H9 (cell line): ENCODE results near the gene BRINP2. TPM values are rescaled to one million over a fixed set of nuclear protein-coding genes. Genes with fewer than 3 reads are reported as not detected.

ENCODE experiments used
- DNase-seq: peaks from one replicate; pipeline ENCODE4 v3.0.0-alpha.2; 2017
- H2AFZ ChIP-seq: one replicate; pipeline ENCODE4 v1.6.1; 2013; ENCODE audit warnings: mild to moderate bottlenecking, low read length, control low read depth, moderate library complexity
- H2AK5ac ChIP-seq: 2 replicates; pipeline ENCODE4 v1.6.1; 2013; ENCODE audit warnings: low read length, control low read depth, mixed read lengths; ENCODE audit not compliant: insufficient read length
- H2BK120ac ChIP-seq: one replicate; pipeline ENCODE4 v1.6.1; 2013; ENCODE audit warnings: low read depth, mild to moderate bottlenecking, low read length, control low read depth, inconsistent platforms; ENCODE audit not compliant: poor library complexity, severe bottlenecking
- H2BK12ac ChIP-seq: 2 replicates; pipeline ENCODE4 v1.6.1; 2013; ENCODE audit warnings: low read length, control low read depth, mixed read lengths, low read depth; ENCODE audit not compliant: insufficient read length
- H2BK15ac ChIP-seq: 2 replicates; pipeline ENCODE4 v1.6.1; 2013; ENCODE audit warnings: low read depth, low read length, control low read depth
- H2BK20ac ChIP-seq: one replicate; pipeline ENCODE4 v1.6.1; 2013; ENCODE audit warnings: low read depth, mild to moderate bottlenecking, low read length, control low read depth, inconsistent platforms; ENCODE audit not compliant: poor library complexity, severe bottlenecking
- H2BK5ac ChIP-seq: 2 replicates; pipeline ENCODE4 v1.6.1; 2013; ENCODE audit warnings: low read length, control low read depth, mixed read lengths; ENCODE audit not compliant: insufficient read length
- H3K14ac ChIP-seq: 2 replicates; pipeline ENCODE4 v1.6.1; 2013; ENCODE audit warnings: low read length, control low read depth; ENCODE audit not compliant: insufficient read depth
- H3K18ac ChIP-seq: 2 replicates; pipeline ENCODE4 v1.6.1; 2013; ENCODE audit warnings: low read depth, mild to moderate bottlenecking, mixed read lengths, low read length, control low read depth; ENCODE audit not compliant: insufficient read length
- H3K23ac ChIP-seq: 2 replicates; pipeline ENCODE4 v1.6.1; 2013; ENCODE audit warnings: low read length, control low read depth, mixed read lengths, low read depth; ENCODE audit not compliant: insufficient read length
- H3K23me2 ChIP-seq: 2 replicates; pipeline ENCODE4 v1.6.1; 2013; ENCODE audit warnings: low read depth, mild to moderate bottlenecking, mixed read lengths, low read length, control low read depth; ENCODE audit not compliant: insufficient read length, poor library complexity, severe bottlenecking
- H3K27ac ChIP-seq: 2 replicates; pipeline ENCODE4 v1.5.1; 2013; ENCODE audit warnings: low read length, control low read depth, mixed read lengths, low read depth; ENCODE audit not compliant: insufficient read length
- H3K27me3 ChIP-seq: 2 replicates; pipeline ENCODE4 v1.6.1; 2013; ENCODE audit warnings: low read length, control low read depth, inconsistent platforms; ENCODE audit not compliant: insufficient read depth
- H3K4ac ChIP-seq: 2 replicates; pipeline ENCODE4 v1.6.1; 2013; ENCODE audit warnings: low read depth, mild to moderate bottlenecking, control low read depth, inconsistent platforms, low read length, moderate library complexity
- H3K4me1 ChIP-seq: 2 replicates; pipeline ENCODE4 v1.6.1; 2013; ENCODE audit warnings: low read length, control low read depth, inconsistent platforms; ENCODE audit not compliant: insufficient read depth
- H3K4me2 ChIP-seq: 2 replicates; pipeline ENCODE4 v1.6.1; 2013; ENCODE audit warnings: low read length, control low read depth, mixed read lengths; ENCODE audit not compliant: insufficient read length, insufficient read depth
- H3K56ac ChIP-seq: 2 replicates; pipeline ENCODE4 v1.6.1; 2013; ENCODE audit warnings: low read depth, mild to moderate bottlenecking, mixed read lengths, low read length, control low read depth; ENCODE audit not compliant: insufficient read length
- H3K79me1 ChIP-seq: 2 replicates; pipeline ENCODE4 v1.6.1; 2013; ENCODE audit warnings: low read depth, mild to moderate bottlenecking, moderate library complexity, low read length, control low read depth, inconsistent platforms; ENCODE audit not compliant: insufficient read depth, poor library complexity, severe bottlenecking
- H3K79me2 ChIP-seq: 2 replicates; pipeline ENCODE4 v1.6.1; 2013; ENCODE audit warnings: low read length, control low read depth, inconsistent platforms; ENCODE audit not compliant: insufficient read depth
- H3K9ac ChIP-seq: 2 replicates; pipeline ENCODE4 v1.6.1; 2013; ENCODE audit warnings: low read length, control low read depth, mixed read lengths; ENCODE audit not compliant: insufficient read length; ENCODE audit errors: extremely low read depth
- H3K9me3 ChIP-seq: one replicate; pipeline ENCODE4 v1.6.1; 2013; ENCODE audit warnings: low read depth, low read length, inconsistent platforms; ENCODE audit not compliant: control insufficient read depth
- H3T11ph ChIP-seq: one replicate; pipeline ENCODE4 v1.6.1; 2013; ENCODE audit warnings: mild to moderate bottlenecking, low read length, control low read depth, inconsistent platforms
- H4K20me1 ChIP-seq: one replicate; pipeline ENCODE4 v1.6.1; 2013; ENCODE audit not compliant: control insufficient read depth, insufficient read length, insufficient read depth
- H4K5ac ChIP-seq: 2 replicates; pipeline ENCODE4 v1.6.1; 2013; ENCODE audit warnings: low read depth, mild to moderate bottlenecking, mixed read lengths, low read length, control low read depth; ENCODE audit not compliant: insufficient read length
- H4K8ac ChIP-seq: replicated peaks from 2 replicates; pipeline ENCODE4 v1.6.1; 2013; ENCODE audit warnings: low read length, control low read depth, mixed read lengths, low read depth; ENCODE audit not compliant: insufficient read length
- H4K91ac ChIP-seq: 2 replicates; pipeline ENCODE4 v1.6.1; 2013; ENCODE audit warnings: low read depth, mild to moderate bottlenecking, moderate library complexity, mixed read lengths, low read length, control low read depth; ENCODE audit not compliant: insufficient read length
- H3K27ac Mint-ChIP-seq, 3 experiments: 2 replicates in 2 of 3; 3 replicates in 1 of 3; pipeline ENCODE4 v1.8.0; 2020 to 2021; ENCODE audit warnings: mixed read lengths in 3 of 3, mild to moderate bottlenecking in 1 of 3, moderate library complexity in 1 of 3
- H3K27me3 Mint-ChIP-seq: 2 replicates; pipeline ENCODE4 v1.8.0; 2021; ENCODE audit warnings: low read depth, mild to moderate bottlenecking, moderate library complexity, mixed read lengths
- H3K36me3 Mint-ChIP-seq, 3 experiments: 2 replicates in 2 of 3; 3 replicates in 1 of 3; pipeline ENCODE4 v1.8.0; 2020 to 2021; ENCODE audit warnings: low read depth in 3 of 3, mixed read lengths in 3 of 3; ENCODE audit not compliant: insufficient read depth in 1 of 3
- H3K4me1 Mint-ChIP-seq, 2 experiments: 2 replicates each; pipeline ENCODE4 v1.8.0; 2020; ENCODE audit warnings: mixed read lengths in 2 of 2
- H3K4me3 Mint-ChIP-seq, 2 experiments: 2 replicates in 1 of 2; 3 replicates in 1 of 2; pipeline ENCODE4 v1.8.0; 2020 to 2021; ENCODE audit warnings: mild to moderate bottlenecking in 2 of 2, mixed read lengths in 2 of 2, moderate library complexity in 1 of 2
- H3K9me3 Mint-ChIP-seq, 2 experiments: 2 replicates in 1 of 2; 3 replicates in 1 of 2; pipeline ENCODE4 v1.8.0; 2020; ENCODE audit warnings: mild to moderate bottlenecking in 2 of 2, mixed read lengths in 2 of 2, moderate library complexity in 1 of 2
- WGBS: extraction: QIAGEN DNeasy Blood & Tissue Kit; methylation state at CpG from one replicate; pipeline ENCODE4 v1.1.7; 2013; ENCODE audit warnings: missing lambda C conversion rate, low lambda C conversion rate, mixed read lengths; ENCODE audit not compliant: insufficient read length; ENCODE audit errors: extremely low coverage; 5-methylcytosine and 5-hydroxymethylcytosine counted together
- total RNA-seq: library from RNA; stranded (reverse); gene quantifications from 2 replicates; pipeline ENCODE4 v1.2.1, GENCODE V29; 2021
- TF ChIP-seq, protein P1 (sequence below): fragments of 200-600 bp; sonication (generic); conservative IDR thresholded peaks from 3 replicates; pipeline ENCODE4 v1.8.0; 2021; ENCODE audit warnings: antibody characterized with exemption, mild to moderate bottlenecking

BRINP2 gene
- total RNA-seq, 1 experiment from 2014 or later, result not detected

DNA sequence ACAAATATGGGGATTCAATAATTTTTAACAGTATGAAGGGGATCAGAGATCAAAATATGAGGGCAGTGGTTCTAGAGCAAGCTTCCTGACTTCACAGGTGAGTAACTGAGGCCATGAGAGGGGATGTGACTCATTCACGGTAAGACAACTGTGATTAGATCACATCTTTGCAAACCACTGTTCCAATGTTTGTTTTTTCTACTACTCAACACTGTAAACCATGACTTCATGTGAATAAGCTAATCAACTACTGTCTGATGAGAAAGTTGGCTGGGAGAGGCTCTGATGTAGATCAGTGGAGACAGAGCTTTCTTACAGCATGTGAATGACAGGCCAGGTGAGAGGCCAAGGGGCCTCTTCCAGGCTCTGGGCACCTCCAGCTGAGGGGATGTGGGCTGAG, 84.7 kb downstream of the BRINP2 start:
- Histone ChIP-seq H3K23me2 (no peaks in the 10 kb centered on the region), H4K20me1 (no peaks in the 10 kb centered on the region), H2BK15ac (no peak overlapping the region), H3K4ac (no peak overlapping the region), H4K91ac (no peak overlapping the region), H2BK5ac (no peak overlapping the region), H3K79me2 (no peaks in the 10 kb centered on the region), H4K5ac (no peak overlapping the region), H2AFZ (no peak overlapping the region), H3K23ac (no peak overlapping the region), H3T11ph (no peak overlapping the region), H3K4me1 (no peaks in the 10 kb centered on the region), H3K27me3 (no peaks in the 10 kb centered on the region), H2BK20ac (no peak overlapping the region), H2BK120ac (no peak overlapping the region), H3K79me1 (no peaks in the 10 kb centered on the region), H3K9ac (no peak overlapping the region), H3K9me3 (no peaks in the 10 kb centered on the region), H4K8ac (no peak overlapping the region), H2BK12ac (no peak overlapping the region), H3K14ac (no peak overlapping the region), H3K18ac (no peak overlapping the region), H3K56ac (no peak overlapping the region), H2AK5ac (no peak overlapping the region), H3K27ac (no peak overlapping the region), H3K4me2 (no peak overlapping the region)
- Mint-ChIP-seq H3K36me3 (no peaks in the 10 kb centered on the region), H3K27me3 (no peaks in the 10 kb centered on the region; the same call in none of the 2 replicates), H3K4me1 (peaks cover 7 to 8% of the 10 kb centered on the region in 2 experiments; a peak in 3 of 4 replicates), H3K27ac (no peak overlapping the region), H3K9me3 (no peaks in the 10 kb centered on the region), H3K4me3 (no peak overlapping the region)
- WGBS, result no CpG with 5 or more reads among the region's 1 CpG
- DNase-seq, result no peak
- TF ChIP-seq, protein P1, sequence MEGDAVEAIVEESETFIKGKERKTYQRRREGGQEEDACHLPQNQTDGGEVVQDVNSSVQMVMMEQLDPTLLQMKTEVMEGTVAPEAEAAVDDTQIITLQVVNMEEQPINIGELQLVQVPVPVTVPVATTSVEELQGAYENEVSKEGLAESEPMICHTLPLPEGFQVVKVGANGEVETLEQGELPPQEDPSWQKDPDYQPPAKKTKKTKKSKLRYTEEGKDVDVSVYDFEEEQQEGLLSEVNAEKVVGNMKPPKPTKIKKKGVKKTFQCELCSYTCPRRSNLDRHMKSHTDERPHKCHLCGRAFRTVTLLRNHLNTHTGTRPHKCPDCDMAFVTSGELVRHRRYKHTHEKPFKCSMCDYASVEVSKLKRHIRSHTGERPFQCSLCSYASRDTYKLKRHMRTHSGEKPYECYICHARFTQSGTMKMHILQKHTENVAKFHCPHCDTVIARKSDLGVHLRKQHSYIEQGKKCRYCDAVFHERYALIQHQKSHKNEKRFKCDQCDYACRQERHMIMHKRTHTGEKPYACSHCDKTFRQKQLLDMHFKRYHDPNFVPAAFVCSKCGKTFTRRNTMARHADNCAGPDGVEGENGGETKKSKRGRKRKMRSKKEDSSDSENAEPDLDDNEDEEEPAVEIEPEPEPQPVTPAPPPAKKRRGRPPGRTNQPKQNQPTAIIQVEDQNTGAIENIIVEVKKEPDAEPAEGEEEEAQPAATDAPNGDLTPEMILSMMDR, result no peak
